Keratinocyte (primary cell): ENCODE results near the gene TCF19.

Source experiments
- CTCF ChIP-seq, 3 experiments: IDR thresholded peaks in 1 of 3; conservative IDR thresholded peaks in 1 of 3; optimal IDR thresholded peaks in 1 of 3; 2 replicates in 2 of 3; 3 replicates in 1 of 3; pipeline versions ENCODE3 to v1.5.1; 2011; ENCODE audit warnings: low read length in 3 of 3, mild to moderate bottlenecking in 3 of 3, moderate library complexity in 2 of 3, control low read depth in 1 of 3, inconsistent platforms in 1 of 3; ENCODE audit not compliant: insufficient read depth in 2 of 3; ENCODE audit errors: extremely low read depth in 1 of 3
- EZH2 ChIP-seq: IDR thresholded peaks from one replicate; pipeline ENCODE4 v1.6.1; 2012; ENCODE audit warnings: inconsistent platforms, mild to moderate bottlenecking, low read length, moderate library complexity

DNA sequence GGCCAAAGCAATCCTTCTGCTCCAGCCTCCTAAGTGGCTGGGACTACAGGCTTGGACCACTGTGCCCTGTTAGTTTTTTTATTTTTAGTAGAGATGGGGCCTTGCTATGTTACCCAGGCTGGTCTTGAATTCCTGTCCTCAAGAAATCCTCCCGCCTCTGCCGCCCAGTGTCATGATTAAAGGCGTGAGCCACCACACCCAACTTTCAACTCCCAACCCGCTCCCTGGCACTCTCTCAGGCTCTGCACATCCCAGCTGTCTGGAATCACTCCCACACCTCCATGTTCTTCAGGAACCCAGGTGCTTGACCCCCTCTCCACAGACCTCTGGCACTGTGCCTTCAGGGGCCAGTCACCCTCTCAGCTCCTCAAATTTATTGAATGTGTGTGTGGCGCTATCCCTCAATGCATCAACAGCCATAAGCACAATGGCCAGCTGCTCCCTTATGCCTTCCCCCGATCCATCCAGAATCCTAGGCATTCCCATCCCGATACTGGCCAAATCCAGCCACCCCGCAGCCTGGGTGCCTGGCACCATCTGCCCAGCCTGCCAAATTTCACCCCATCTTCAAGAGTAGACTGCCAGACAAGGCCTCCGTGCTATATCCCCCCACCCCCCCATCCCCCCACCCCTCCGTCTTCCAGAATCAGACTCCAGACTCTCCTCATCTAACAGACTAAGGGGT is 12.7 kb downstream of the TCF19 start:
- TF ChIP-seq EZH2 (no peak), CTCF (optimal IDR thresholded peaks at IDR 0.05 in 1 of 3, IDR thresholded peaks at IDR 0.05 in 1 of 3, conservative IDR thresholded peaks at IDR 0.05 in 1 of 3; ENCODE audit: extremely low read depth in 1 of 3, insufficient read depth in 2 of 3, low read length in 3 of 3) (no peak)
